ENCODE results near the gene SMARCA4. TPM values are rescaled to one million over a fixed set of nuclear protein-coding genes. Genes with fewer than 3 reads are reported as not detected.
A peak's percentile ranks its signal among the peaks of the same experiment; 100 is the strongest.

Gene SMARCA4
- total and polyA plus RNA-seq, 2 experiments from 2014 or later = 177 to 336 TPM

- peaks cover 47% of the 10 kb centered on the region for H3K4me1 Mint-ChIP-seq
- TF ChIP-seq CTCF (conservative IDR thresholded peaks at IDR 0.05; ENCODE audit: low read depth in 2 of 2) = peak; percentile 33 to 49
- TF ChIP-seq JUNB (IDR thresholded peaks at IDR 0.05; ENCODE audit: unreplicated experiment) = no peak
- peaks cover 27% of the 10 kb centered on the region; the same call in 1 of the 2 replicates for H3K4me1 ChIP-seq (ENCODE audit: insufficient read depth)
- H3K27ac Mint-ChIP-seq = no peak overlapping the region; the same call in 1 of the 2 replicates
- no peak overlapping the region for H2AFZ ChIP-seq
- 0 out of 2 replicates have a peak, but pooled peaks cover 9% of the 10 kb centered on the region for H3F3A ChIP-seq (replicated peaks; ENCODE audit: low read depth)
- peaks cover 55% of the 10 kb centered on the region for H4K20me1 ChIP-seq (replicated peaks; ENCODE audit: insufficient read depth)
- H3K9me3 Mint-ChIP-seq = no peaks in the 10 kb centered on the region
- ATAC-seq (no peak), DNase-seq (ENCODE audit: low spot score) (no peak)
- no peak overlapping the region for H3K4me2 ChIP-seq
- H3K4me3 Mint-ChIP-seq = no peak overlapping the region
- no peaks in the 10 kb centered on the region; the same call in 1 of the 2 replicates for H3K36me3 ChIP-seq (ENCODE audit: insufficient read depth)
- peaks cover 33% of the 10 kb centered on the region for H3K36me3 Mint-ChIP-seq (ENCODE audit: low read depth)
- H3K4me3 ChIP-seq = peak overlapping the region; percentile 13; the same call in 1 of the 2 replicates
- H3K27me3 ChIP-seq (ENCODE audit: insufficient read depth) = no peaks in the 10 kb centered on the region
- peaks cover 86% of the 10 kb centered on the region for H3K79me2 ChIP-seq (replicated peaks; ENCODE audit: insufficient read depth)
- H3K9me2 ChIP-seq (ENCODE audit: insufficient read depth) = no peaks in the 10 kb centered on the region
- H3K27me3 Mint-ChIP-seq (ENCODE audit: insufficient read depth, low read depth, poor library complexity) = peaks cover 15% of the 10 kb centered on the region
- 0 out of 2 replicates have a peak overlapping the region, but pooled peaks have one; percentile 36 for H3K27ac ChIP-seq (ENCODE audit: low read depth)
Observed at GRCh38 chr19:10964903-10965302, 4.1 kb downstream of the SMARCA4 start.

GRCh38 chr19:10965398-10965797, 4.6 kb downstream of the SMARCA4 start:
- H3K27me3 Mint-ChIP-seq (ENCODE audit: insufficient read depth, low read depth, poor library complexity) = peaks cover 13% of the 10 kb centered on the region
- no peaks in the 10 kb centered on the region for H3K9me3 Mint-ChIP-seq
- 0 out of 2 replicates have a peak overlapping the region, but pooled peaks have one; percentile 36 for H3K27ac ChIP-seq (ENCODE audit: low read depth)
- H3K36me3 Mint-ChIP-seq (ENCODE audit: low read depth) = peaks cover 33% of the 10 kb centered on the region
- H2AFZ ChIP-seq = no peak overlapping the region
- H3F3A ChIP-seq (replicated peaks; ENCODE audit: low read depth) = 0 out of 2 replicates have a peak, but pooled peaks cover 6% of the 10 kb centered on the region
- H3K36me3 ChIP-seq (ENCODE audit: insufficient read depth) = no peaks in the 10 kb centered on the region; the same call in 1 of the 2 replicates
- DNase-seq (ENCODE audit: low spot score) (no peak), ATAC-seq (no peak)
- peaks cover 55% of the 10 kb centered on the region for H4K20me1 ChIP-seq (replicated peaks; ENCODE audit: insufficient read depth)
- H3K4me2 ChIP-seq = no peak overlapping the region
- H3K4me3 Mint-ChIP-seq = no peak overlapping the region; the same call in 2 of the 3 replicates
- H3K27me3 ChIP-seq (ENCODE audit: insufficient read depth) = no peaks in the 10 kb centered on the region
- H3K4me1 Mint-ChIP-seq = peaks cover 47% of the 10 kb centered on the region
- no peak overlapping the region; the same call in 1 of the 2 replicates for H3K4me3 ChIP-seq
- peak overlapping the region; percentile 52; the same call in 1 of the 2 replicates for H3K27ac Mint-ChIP-seq
- TF ChIP-seq REST (IDR thresholded peaks at IDR 0.05; ENCODE audit: unreplicated experiment) = no peak
- no peak for TF ChIP-seq ZNF331 (CRISPR knock-in tag; IDR thresholded peaks at IDR 0.05; ENCODE audit: low read depth)
- TF ChIP-seq NANOG (IDR thresholded peaks at IDR 0.05; ENCODE audit: borderline replicate concordance) = no peak
- no peak for TF ChIP-seq STAT1 (IDR thresholded peaks at IDR 0.05; ENCODE audit: unreplicated experiment)
- H3K9me2 ChIP-seq (ENCODE audit: insufficient read depth) = no peaks in the 10 kb centered on the region
- peaks cover 91% of the 10 kb centered on the region for H3K79me2 ChIP-seq (replicated peaks; ENCODE audit: insufficient read depth)
- peaks cover 27% of the 10 kb centered on the region; the same call in 1 of the 2 replicates for H3K4me1 ChIP-seq (ENCODE audit: insufficient read depth)

Measured in GM23338 (cell line).